ENCODE measurements around the gene RDM1.

DNA sequence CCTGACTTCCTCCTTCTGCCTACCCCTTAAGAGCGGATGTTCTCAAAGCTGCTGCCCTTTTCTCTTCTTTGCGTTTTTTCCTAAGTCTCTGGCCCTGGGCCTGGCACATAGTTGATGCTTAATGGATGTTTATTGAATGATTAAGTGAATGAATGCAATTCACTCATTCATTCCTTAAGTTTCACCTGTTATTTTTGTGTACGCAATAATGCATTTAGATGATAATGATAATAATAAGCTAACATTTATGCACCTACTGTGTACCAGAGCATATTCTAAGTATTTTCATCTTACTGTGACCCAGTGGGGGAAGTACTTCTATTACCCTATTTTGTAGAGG, 54.8 kb downstream of the RDM1 start:
- TF ChIP-seq, protein P1, sequence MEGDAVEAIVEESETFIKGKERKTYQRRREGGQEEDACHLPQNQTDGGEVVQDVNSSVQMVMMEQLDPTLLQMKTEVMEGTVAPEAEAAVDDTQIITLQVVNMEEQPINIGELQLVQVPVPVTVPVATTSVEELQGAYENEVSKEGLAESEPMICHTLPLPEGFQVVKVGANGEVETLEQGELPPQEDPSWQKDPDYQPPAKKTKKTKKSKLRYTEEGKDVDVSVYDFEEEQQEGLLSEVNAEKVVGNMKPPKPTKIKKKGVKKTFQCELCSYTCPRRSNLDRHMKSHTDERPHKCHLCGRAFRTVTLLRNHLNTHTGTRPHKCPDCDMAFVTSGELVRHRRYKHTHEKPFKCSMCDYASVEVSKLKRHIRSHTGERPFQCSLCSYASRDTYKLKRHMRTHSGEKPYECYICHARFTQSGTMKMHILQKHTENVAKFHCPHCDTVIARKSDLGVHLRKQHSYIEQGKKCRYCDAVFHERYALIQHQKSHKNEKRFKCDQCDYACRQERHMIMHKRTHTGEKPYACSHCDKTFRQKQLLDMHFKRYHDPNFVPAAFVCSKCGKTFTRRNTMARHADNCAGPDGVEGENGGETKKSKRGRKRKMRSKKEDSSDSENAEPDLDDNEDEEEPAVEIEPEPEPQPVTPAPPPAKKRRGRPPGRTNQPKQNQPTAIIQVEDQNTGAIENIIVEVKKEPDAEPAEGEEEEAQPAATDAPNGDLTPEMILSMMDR (optimal IDR thresholded peaks at IDR 0.05 in 1 of 3, IDR thresholded peaks at IDR 0.05 in 1 of 3, conservative IDR thresholded peaks at IDR 0.05 in 1 of 3; ENCODE audit: extremely low read depth in 1 of 3, insufficient read depth in 2 of 3, low read length in 3 of 3), result no peak
- no peak for TF ChIP-seq EZH2 (IDR thresholded peaks at IDR 0.05; ENCODE audit: low read length)
